GM12864 (cell line): ENCODE measurements around the gene NKX6-2.

ENCODE experiments used
- DNase-seq: peaks from one replicate; pipeline ENCODE4 v3.0.0-alpha.2; 2011; ENCODE audit warnings: low read depth
- H3K4me3 ChIP-seq: 2 replicates; pipeline ENCODE4 v1.5.1; 2011; ENCODE audit warnings: mild to moderate bottlenecking, low read depth, low read length, control low read depth
- TF ChIP-seq, protein P1 (sequence below): IDR thresholded peaks from 2 replicates; pipeline ENCODE4 v1.5.1; 2011; ENCODE audit warnings: low read depth, mild to moderate bottlenecking, moderate library complexity, low read length, control low read depth, inconsistent platforms; ENCODE audit errors: missing control alignments

Gene NKX6-2

DNA sequence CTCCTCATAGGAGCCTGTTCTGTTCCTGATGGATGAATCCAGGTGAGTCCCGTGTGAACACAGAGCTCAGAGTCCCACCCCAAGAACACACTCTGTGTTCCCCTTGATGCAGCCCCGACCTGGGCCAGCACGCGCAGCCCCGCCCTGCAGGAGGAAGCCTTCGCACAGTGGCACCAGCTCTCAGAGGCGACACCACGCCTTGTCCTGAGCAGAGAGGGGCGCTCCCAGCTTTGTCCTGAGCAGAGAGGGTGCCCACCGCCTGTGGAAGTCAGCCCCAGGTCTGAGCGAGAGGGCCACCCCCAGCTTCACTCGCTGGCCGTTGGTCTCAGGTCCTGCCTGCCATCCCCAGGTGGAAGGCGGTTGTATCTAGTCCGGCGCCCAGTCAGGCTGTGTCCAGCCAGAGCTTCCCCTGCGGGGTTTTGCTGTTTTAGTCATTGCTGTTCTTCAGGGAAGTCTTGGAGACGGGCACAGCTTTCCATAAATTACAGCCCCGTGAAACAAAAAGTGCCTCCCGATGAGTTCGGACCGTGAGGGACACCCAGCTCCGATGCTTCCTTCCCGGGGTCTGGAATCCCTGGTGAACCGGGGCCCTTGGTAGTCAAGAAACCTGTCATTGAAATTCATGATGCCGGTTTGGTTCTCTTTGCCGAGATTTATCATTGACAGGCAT is 43.6 kb downstream of the NKX6-2 start:
- no peak for DNase-seq
- TF ChIP-seq, protein P1, sequence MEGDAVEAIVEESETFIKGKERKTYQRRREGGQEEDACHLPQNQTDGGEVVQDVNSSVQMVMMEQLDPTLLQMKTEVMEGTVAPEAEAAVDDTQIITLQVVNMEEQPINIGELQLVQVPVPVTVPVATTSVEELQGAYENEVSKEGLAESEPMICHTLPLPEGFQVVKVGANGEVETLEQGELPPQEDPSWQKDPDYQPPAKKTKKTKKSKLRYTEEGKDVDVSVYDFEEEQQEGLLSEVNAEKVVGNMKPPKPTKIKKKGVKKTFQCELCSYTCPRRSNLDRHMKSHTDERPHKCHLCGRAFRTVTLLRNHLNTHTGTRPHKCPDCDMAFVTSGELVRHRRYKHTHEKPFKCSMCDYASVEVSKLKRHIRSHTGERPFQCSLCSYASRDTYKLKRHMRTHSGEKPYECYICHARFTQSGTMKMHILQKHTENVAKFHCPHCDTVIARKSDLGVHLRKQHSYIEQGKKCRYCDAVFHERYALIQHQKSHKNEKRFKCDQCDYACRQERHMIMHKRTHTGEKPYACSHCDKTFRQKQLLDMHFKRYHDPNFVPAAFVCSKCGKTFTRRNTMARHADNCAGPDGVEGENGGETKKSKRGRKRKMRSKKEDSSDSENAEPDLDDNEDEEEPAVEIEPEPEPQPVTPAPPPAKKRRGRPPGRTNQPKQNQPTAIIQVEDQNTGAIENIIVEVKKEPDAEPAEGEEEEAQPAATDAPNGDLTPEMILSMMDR, result no peak

DNA sequence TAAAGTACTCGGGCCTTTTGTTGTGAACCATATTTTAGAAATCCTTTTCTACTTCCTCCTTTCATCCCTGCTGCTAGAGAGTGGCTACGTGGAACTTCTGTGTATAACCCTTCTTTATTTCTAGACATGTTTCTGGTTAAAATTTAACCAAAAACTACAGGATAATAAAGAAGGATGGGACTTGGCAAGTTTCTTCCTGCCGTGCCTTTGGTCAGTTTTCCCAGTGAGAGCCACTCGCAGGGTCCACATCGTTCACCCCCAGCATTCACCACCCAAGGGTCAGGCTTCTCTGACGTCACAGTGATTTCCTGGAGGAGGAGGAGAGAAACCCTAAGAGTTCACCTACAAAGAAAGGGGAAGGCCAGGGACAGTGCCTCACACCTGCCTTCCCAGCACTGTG is 45.4 kb downstream of the NKX6-2 start:
- no peak for DNase-seq
- H3K4me3 ChIP-seq, result no peak overlapping the region
- TF ChIP-seq, protein P1, result no peak

More for the DNA sequence above, 43.6 kb downstream of the NKX6-2 start:
- H3K4me3 ChIP-seq, result no peak overlapping the region

DNA sequence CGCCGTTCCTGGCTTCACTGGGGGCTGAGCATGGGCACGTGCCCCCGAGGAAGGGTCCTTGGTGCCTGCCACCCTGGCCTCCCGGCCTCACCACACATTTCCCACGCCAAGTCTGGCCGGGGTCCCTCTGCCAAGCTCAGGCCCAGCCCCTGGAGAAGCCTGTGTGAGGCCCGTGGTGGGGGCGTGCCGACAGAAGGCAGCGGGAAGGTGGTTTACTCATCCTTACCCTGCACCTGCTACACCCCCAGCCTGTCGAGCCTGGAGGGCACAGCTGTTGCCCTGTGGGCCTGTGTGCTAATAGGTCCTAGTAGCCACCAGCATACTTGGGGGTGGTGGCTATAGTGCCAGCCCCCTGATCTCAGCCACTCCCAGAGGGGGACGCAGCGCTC is 46.7 kb downstream of the NKX6-2 start:
- TF ChIP-seq, protein P1, result no peak
- no peak overlapping the region for H3K4me3 ChIP-seq
- DNase-seq, result no peak

- no peak overlapping the region for H3K4me3 ChIP-seq
- TF ChIP-seq, protein P1, result no peak
- no peak for DNase-seq
These were observed 47.3 kb downstream of the NKX6-2 start for GRCh38 chr10:132738454-132739224.

- TF ChIP-seq, protein P1, result no peak
- no peak overlapping the region for H3K4me3 ChIP-seq
- DNase-seq, result no peak
These were observed 48.4 kb downstream of the NKX6-2 start for GRCh38 chr10:132737390-132738048.

DNA sequence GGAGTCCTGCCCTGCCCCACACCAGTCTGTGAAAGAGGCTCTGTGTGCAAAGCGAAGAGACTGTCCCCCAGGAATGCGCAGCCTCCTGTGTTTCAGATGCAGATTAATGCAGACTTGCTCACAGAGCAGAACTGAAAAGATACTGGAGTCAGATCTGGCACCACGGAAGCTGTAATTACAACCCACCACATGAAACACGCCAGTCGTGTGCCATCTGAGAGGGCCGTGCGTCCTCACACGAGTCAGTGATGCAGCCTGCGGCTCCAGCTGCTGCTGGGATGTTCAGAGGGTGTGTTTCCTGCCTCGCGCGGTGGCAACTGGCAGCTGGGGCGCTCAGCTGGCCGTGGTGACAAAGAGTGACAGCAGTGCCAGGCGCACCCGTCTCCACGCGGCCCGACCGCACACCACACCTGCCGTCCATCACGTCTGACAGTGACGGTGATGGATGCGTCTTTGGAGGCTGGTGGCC is 50.0 kb downstream of the NKX6-2 start:
- TF ChIP-seq, protein P1, result no peak
- no peak for DNase-seq

More for the DNA sequence above, 50.0 kb downstream of the NKX6-2 start:
- H3K4me3 ChIP-seq, result no peak overlapping the region
